OCI-LY7 (cell line): ENCODE results near the gene RMDN3. TPM values are rescaled to one million over a fixed set of nuclear protein-coding genes. Genes with fewer than 3 reads are reported as not detected.

Experiments
- BruUV-seq: library from RNA; stranded (reverse); fragments of 400-500 nt; replicated peaks from 2 replicates; lab custom pipeline; 2021; lab: Mats Ljungman, UMichigan
- CTCF ChIA-PET: fragments of 300-600 bp; sonication (Branson Sonifier 250); formaldehyde crosslinking; loops from one replicate; lab custom pipeline; 2022; ENCODE audit warnings: antibody characterized with exemption; ENCODE audit not compliant: unreplicated experiment; lab: Charles Lee
- POLR2A ChIA-PET: fragments of 300-600 bp; sonication (Branson Sonifier 250); formaldehyde crosslinking; loops from one replicate; lab custom pipeline; 2022; ENCODE audit warnings: antibody characterized with exemption; lab: Charles Lee
- DNase-seq: peaks from one replicate; pipeline ENCODE4 v3.0.0-alpha.2; 2015; ENCODE audit warnings: low spot score
- H2AFZ ChIP-seq: fragments of 200-600 bp; sonication (generic), shearing (Covaris generic); 2 replicates; pipeline ENCODE4 v1.6.1; 2014; ENCODE audit warnings: mild to moderate bottlenecking, antibody characterized with exemption, low read length, moderate library complexity
- H3K27ac ChIP-seq: fragments of 200-600 bp; sonication (generic); 2 replicates; pipeline ENCODE4 v1.5.1; 2014; ENCODE audit warnings: mixed run types, low read depth, mild to moderate bottlenecking, moderate library complexity, low read length, inconsistent platforms; ENCODE audit not compliant: poor library complexity, severe bottlenecking
- H3K36me3 ChIP-seq: fragments of 200-600 bp; sonication (generic); 2 replicates; pipeline ENCODE4 v1.6.1; 2014; ENCODE audit warnings: mild to moderate bottlenecking, antibody characterized with exemption, low read length, moderate library complexity, mixed read lengths; ENCODE audit not compliant: insufficient read depth
- H3K4me1 ChIP-seq: fragments of 200-600 bp; sonication (generic); 2 replicates; pipeline ENCODE4 v1.5.1; 2014; ENCODE audit warnings: mild to moderate bottlenecking, low read length; ENCODE audit not compliant: insufficient read depth, poor library complexity, severe bottlenecking
- H3K4me2 ChIP-seq: fragments of 200-600 bp; sonication (generic); 2 replicates; pipeline ENCODE4 v1.6.1; 2014; ENCODE audit warnings: mild to moderate bottlenecking, low read length
- H3K4me3 ChIP-seq: fragments of 200-600 bp; sonication (generic); 2 replicates; pipeline ENCODE4 v1.5.1; 2014; ENCODE audit warnings: mild to moderate bottlenecking, low read depth, low read length; ENCODE audit not compliant: poor library complexity, severe bottlenecking
- H3K79me2 ChIP-seq: fragments of 200-600 bp; sonication (generic); 2 replicates; pipeline ENCODE4 v1.6.1; 2016; ENCODE audit warnings: low read depth, mild to moderate bottlenecking, low read length, moderate library complexity, mixed read lengths; ENCODE audit not compliant: insufficient read depth
- H3K9me2 ChIP-seq: fragments of 200-600 bp; sonication (generic); 2 replicates; pipeline ENCODE4 v1.6.1; 2016; ENCODE audit warnings: mild to moderate bottlenecking, low read length, mixed read lengths; ENCODE audit not compliant: insufficient read depth
- H3K9me3 ChIP-seq: fragments of 200-600 bp; sonication (generic); 2 replicates; pipeline ENCODE4 v1.6.1; 2014; ENCODE audit warnings: mild to moderate bottlenecking, mixed run types, low read length, mixed read lengths
- H4K20me1 ChIP-seq: fragments of 200-600 bp; sonication (generic); 2 replicates; pipeline ENCODE4 v1.6.1; 2014; ENCODE audit warnings: mild to moderate bottlenecking, antibody characterized with exemption, low read length, moderate library complexity, mixed read lengths; ENCODE audit not compliant: insufficient read depth
- EZH2phosphoT487 ChIP-seq: fragments of 200-600 bp; sonication (generic); IDR thresholded peaks from 2 replicates; pipeline ENCODE4 v1.6.1; 2018; ENCODE audit warnings: low read depth, borderline replicate concordance, mild to moderate bottlenecking, mixed run types, antibody characterized with exemption, low read length, moderate library complexity, mixed read lengths
- intact Hi-C: fragments of 100-400 bp; cut with micrococcal nuclease; formaldehyde crosslinking; loops from one replicate; pipeline ENCODE4 v1.10.0; 2022; ENCODE audit not compliant: unreplicated experiment
- total RNA-seq, 2 experiments: library from RNA; depleted of rRNA in 1 of 2; stranded (reverse); fragments of >200 nt in 1 of 2; shearing (Covaris generic) in 1 of 2; gene quantifications; 2 replicates each; pipeline ENCODE4 v1.2.3, GENCODE V29; 2014 to 2022
- TF ChIP-seq, protein P1 (sequence below): fragments of 200-600 bp; sonication (generic); conservative IDR thresholded peaks from 2 replicates; pipeline ENCODE4 v1.5.1; 2014; ENCODE audit warnings: mild to moderate bottlenecking, antibody characterized with exemption, low read length, moderate library complexity, mixed read lengths

Gene RMDN3
- total RNA-seq, 2 experiments from 2014 or later, result 10.7 to 23.7 TPM

DNA sequence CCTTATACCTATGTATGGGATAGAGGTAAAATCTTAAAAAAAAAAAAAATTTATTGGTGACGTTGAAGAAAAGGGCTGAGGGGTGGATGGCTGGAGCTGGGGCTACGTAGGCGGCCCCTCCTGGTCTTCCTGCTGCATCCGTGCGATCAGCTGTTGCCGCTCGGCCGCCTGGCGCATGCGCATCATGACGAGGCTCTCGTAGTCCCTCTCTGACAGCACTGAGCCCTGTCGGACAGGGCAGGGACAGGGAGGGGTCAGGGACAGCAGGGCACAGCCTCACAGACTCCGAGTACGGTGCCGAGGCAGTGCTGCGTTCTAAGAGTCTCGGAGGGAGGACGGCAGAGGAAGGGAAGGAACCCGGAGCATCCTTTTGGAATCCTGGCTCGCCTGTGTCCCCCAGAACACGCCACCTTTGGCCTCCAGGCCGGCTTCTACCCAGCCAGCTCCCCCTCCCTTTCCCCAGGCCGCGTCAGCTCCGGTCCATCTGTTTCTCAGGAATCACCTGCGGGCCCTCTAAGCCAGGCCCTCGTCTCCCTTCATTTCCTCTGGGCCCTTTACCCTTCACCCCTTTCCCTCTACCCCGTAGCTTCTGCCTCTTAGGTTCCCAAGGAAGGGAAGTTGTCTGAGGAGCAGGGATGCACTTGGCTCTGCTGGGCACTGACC is 12.9 kb upstream of the RMDN3 start:
- ChIA-PET POLR2A (interaction anchor here (1.3 to 2.1 kb wide), 3 partner anchors 11 to 199 kb away, joined by 3 to 11 read pairs (median 4); partner anchors contain the start of gene RPUSD2), CTCF (interaction anchor here (1.6 kb wide), 1 partner anchor 21 kb away, joined by 5 read pairs; no protein-coding TSS in a partner anchor)
- H3K27ac ChIP-seq, result peak overlapping the region; percentile 97
- no peak overlapping the region for H3K4me3 ChIP-seq
- BruUV-seq, result no TSS peak
- peaks cover 65% of the 10 kb centered on the region for H3K4me1 ChIP-seq
- no peak for TF ChIP-seq EZH2phosphoT487
- TF ChIP-seq, protein P1, sequence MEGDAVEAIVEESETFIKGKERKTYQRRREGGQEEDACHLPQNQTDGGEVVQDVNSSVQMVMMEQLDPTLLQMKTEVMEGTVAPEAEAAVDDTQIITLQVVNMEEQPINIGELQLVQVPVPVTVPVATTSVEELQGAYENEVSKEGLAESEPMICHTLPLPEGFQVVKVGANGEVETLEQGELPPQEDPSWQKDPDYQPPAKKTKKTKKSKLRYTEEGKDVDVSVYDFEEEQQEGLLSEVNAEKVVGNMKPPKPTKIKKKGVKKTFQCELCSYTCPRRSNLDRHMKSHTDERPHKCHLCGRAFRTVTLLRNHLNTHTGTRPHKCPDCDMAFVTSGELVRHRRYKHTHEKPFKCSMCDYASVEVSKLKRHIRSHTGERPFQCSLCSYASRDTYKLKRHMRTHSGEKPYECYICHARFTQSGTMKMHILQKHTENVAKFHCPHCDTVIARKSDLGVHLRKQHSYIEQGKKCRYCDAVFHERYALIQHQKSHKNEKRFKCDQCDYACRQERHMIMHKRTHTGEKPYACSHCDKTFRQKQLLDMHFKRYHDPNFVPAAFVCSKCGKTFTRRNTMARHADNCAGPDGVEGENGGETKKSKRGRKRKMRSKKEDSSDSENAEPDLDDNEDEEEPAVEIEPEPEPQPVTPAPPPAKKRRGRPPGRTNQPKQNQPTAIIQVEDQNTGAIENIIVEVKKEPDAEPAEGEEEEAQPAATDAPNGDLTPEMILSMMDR, result no peak
- intact Hi-C loops, result loop anchor here (2.0 to 5.0 kb wide), 4 partner anchors 39 to 176 kb away; partner anchors contain the start of genes DNAJC17, KNL1, RAD51 and VPS18
- no peak for DNase-seq
- no peaks in the 10 kb centered on the region for H4K20me1 ChIP-seq
- H3K4me2 ChIP-seq, result peak overlapping the region; percentile 80
- peaks cover 4% of the 10 kb centered on the region; the same call in 1 of the 2 replicates for H3K79me2 ChIP-seq
- H3K36me3 ChIP-seq, result peaks cover 41% of the 10 kb centered on the region; the same call in 1 of the 2 replicates
- H2AFZ ChIP-seq, result no peak overlapping the region
- no peaks in the 10 kb centered on the region for H3K9me2 ChIP-seq
- H3K9me3 ChIP-seq, result no peaks in the 10 kb centered on the region

DNA sequence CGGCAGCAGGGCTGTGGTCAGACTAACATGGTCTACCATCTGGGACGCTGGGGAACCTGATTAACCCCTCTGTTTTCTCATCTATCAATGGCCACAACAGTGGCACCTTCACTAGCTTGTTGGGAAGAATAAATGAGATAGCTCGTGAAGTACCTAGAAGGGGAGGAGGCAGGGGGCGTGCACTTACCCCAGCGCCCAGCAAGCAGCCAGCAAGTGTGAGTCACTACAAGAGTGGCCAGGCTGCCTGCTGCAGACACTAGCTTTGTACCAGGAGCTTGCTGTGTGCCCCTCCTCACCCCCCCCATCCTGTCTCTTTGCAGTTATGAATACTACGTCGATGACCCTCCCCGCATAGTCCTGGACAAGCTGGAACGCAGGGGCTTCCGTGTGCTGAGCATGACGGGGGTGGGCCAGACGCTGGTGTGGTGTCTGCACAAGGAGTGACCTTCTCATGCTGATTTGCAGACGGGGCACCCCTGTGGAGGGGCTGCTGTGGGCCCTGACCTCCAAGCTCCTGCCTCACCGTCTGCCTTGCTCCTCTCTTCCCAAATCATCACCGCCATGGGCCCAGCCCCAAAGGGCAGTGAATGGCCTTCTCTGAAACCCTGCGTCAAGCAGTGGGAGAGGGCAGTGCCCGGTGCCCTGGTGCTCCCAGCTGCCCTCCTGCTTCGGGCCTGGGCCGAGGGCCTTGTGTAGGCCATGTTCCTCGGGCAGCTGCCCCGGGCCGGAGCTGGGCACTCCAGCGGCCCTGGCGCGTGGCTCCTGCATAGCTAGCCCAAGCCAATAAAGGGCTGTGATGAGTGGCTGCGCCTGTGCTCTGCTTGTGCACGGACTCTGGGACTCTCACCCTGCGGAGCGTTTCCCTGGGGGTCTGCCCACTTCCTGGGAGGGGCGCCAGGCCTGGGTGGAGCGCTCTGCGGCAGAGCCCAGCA is 12.1 kb upstream of the RMDN3 start:
- no peak overlapping the region for H3K27ac ChIP-seq
- TF ChIP-seq, protein P1, result no peak
- TF ChIP-seq EZH2phosphoT487, result no peak
- no peak for DNase-seq
- H3K4me1 ChIP-seq, result peaks cover 66% of the 10 kb centered on the region
- no peak overlapping the region for H3K4me3 ChIP-seq
- BruUV-seq, result no TSS peak
- H3K9me3 ChIP-seq, result no peaks in the 10 kb centered on the region
- no peaks in the 10 kb centered on the region for H3K9me2 ChIP-seq
- peaks cover 4% of the 10 kb centered on the region; the same call in 1 of the 2 replicates for H3K79me2 ChIP-seq
- intact Hi-C loops, result loop anchor here (5.0 kb wide), 2 partner anchors 125 to 175 kb away; partner anchors contain the start of genes KNL1 and VPS18
- no peaks in the 10 kb centered on the region for H4K20me1 ChIP-seq
- H3K36me3 ChIP-seq, result peaks cover 37% of the 10 kb centered on the region; the same call in 1 of the 2 replicates
- CTCF ChIA-PET, result no interaction called here
- POLR2A ChIA-PET, result no interaction called here
- no peak overlapping the region for H2AFZ ChIP-seq
- no peak overlapping the region for H3K4me2 ChIP-seq
